GM23338 (cell line): ENCODE measurements around the gene NRDE2. TPM values are rescaled to one million over a fixed set of nuclear protein-coding genes. Genes with fewer than 3 reads are reported as not detected.

Experiments used
- ATAC-seq: fragments of 200-7000 bp; cut with Tn5 transposase; 3 replicates; pipeline ENCODE4 v1.9.1; 2020
- DNase-seq: peaks from one replicate; pipeline ENCODE4 v3.0.0-alpha.2; 2015; ENCODE audit warnings: low spot score
- H2AFZ ChIP-seq: fragments of 200-600 bp; sonication (generic); 2 replicates; pipeline ENCODE4 v1.8.0; 2016; ENCODE audit warnings: antibody characterized with exemption, mild to moderate bottlenecking, moderate library complexity
- H3F3A ChIP-seq: fragments of 200-600 bp; sonication (generic); replicated peaks from 2 replicates; pipeline ENCODE4 v1.8.0; 2017; ENCODE audit warnings: antibody characterized with exemption, mixed run types, low read depth
- H3K27ac ChIP-seq: fragments of 200-600 bp; sonication (generic); 2 replicates; pipeline ENCODE4 v1.6.1; 2016; ENCODE audit warnings: low read depth
- H3K27me3 ChIP-seq: fragments of 200-600 bp; sonication (generic); 2 replicates; pipeline ENCODE4 v1.8.0; 2016; ENCODE audit warnings: mild to moderate bottlenecking, mixed run types, moderate library complexity; ENCODE audit not compliant: insufficient read depth
- H3K36me3 ChIP-seq: fragments of 200-600 bp; sonication (generic); 2 replicates; pipeline ENCODE4 v1.8.0; 2016; ENCODE audit warnings: mild to moderate bottlenecking; ENCODE audit not compliant: insufficient read depth
- H3K4me1 ChIP-seq: fragments of 200-600 bp; sonication (generic); 2 replicates; pipeline ENCODE4 v1.8.0; 2016; ENCODE audit warnings: mild to moderate bottlenecking, moderate library complexity; ENCODE audit not compliant: insufficient read depth
- H3K4me2 ChIP-seq: fragments of 200-600 bp; sonication (generic); 2 replicates; pipeline ENCODE4 v1.7.1; 2017; ENCODE audit warnings: mixed run types
- H3K4me3 ChIP-seq: fragments of 200-600 bp; sonication (generic); 2 replicates; pipeline ENCODE4 v1.6.1; 2016; ENCODE audit warnings: mixed run types
- H3K79me2 ChIP-seq: fragments of 200-600 bp; sonication (generic); replicated peaks from 2 replicates; pipeline ENCODE4 v1.8.0; 2017; ENCODE audit warnings: mild to moderate bottlenecking; ENCODE audit not compliant: insufficient read depth
- H3K9me2 ChIP-seq: fragments of 200-600 bp; sonication (generic); 2 replicates; pipeline ENCODE4 v1.8.0; 2017; ENCODE audit not compliant: insufficient read depth
- H4K20me1 ChIP-seq: fragments of 200-600 bp; sonication (generic); replicated peaks from 2 replicates; pipeline ENCODE4 v1.8.0; 2017; ENCODE audit warnings: mild to moderate bottlenecking; ENCODE audit not compliant: insufficient read depth
- H3K27ac Mint-ChIP-seq: 2 replicates; pipeline ENCODE4 v1.8.0; 2020; ENCODE audit warnings: inconsistent platforms, mild to moderate bottlenecking, moderate library complexity, mixed read lengths
- H3K27me3 Mint-ChIP-seq: 3 replicates; pipeline ENCODE4 v1.8.0; 2022; ENCODE audit warnings: low read depth, mild to moderate bottlenecking, moderate library complexity, mixed read lengths, inconsistent platforms; ENCODE audit not compliant: insufficient read depth, poor library complexity
- H3K36me3 Mint-ChIP-seq: 3 replicates; pipeline ENCODE4 v1.8.0; 2021; ENCODE audit warnings: low read depth, mild to moderate bottlenecking, inconsistent platforms, moderate library complexity, mixed read lengths
- H3K4me1 Mint-ChIP-seq: 3 replicates; pipeline ENCODE4 v1.8.0; 2020; ENCODE audit warnings: mild to moderate bottlenecking, inconsistent platforms, mixed read lengths
- H3K4me3 Mint-ChIP-seq: 3 replicates; pipeline ENCODE4 v1.8.0; 2021; ENCODE audit warnings: moderate library complexity, mild to moderate bottlenecking, inconsistent platforms, mixed read lengths
- H3K9me3 Mint-ChIP-seq: 3 replicates; pipeline ENCODE4 v1.8.0; 2020; ENCODE audit warnings: moderate library complexity, mild to moderate bottlenecking, inconsistent platforms, mixed read lengths
- CREB1 ChIP-seq: fragments of 250-450 bp; sonication (Bioruptor Pico); IDR thresholded peaks from 2 replicates; pipeline ENCODE4 v1.5.0; 2020; ENCODE audit warnings: low read depth, mild to moderate bottlenecking, moderate library complexity
- ETS1 ChIP-seq: IDR thresholded peaks from 2 replicates; pipeline ENCODE4 v1.6.1; 2016; ENCODE audit warnings: antibody characterized with exemption
- EZH2 ChIP-seq: fragments of 200-600 bp; sonication (generic); IDR thresholded peaks from one replicate; pipeline ENCODE4 v1.8.0; 2017; ENCODE audit warnings: antibody characterized with exemption, mild to moderate bottlenecking, low read depth; ENCODE audit not compliant: unreplicated experiment
- EZH2phosphoT487 ChIP-seq: fragments of 200-600 bp; sonication (generic); IDR thresholded peaks from one replicate; pipeline ENCODE4 v1.8.1; 2018; ENCODE audit warnings: antibody characterized with exemption; ENCODE audit not compliant: unreplicated experiment
- JUNB ChIP-seq: IDR thresholded peaks from one replicate; pipeline ENCODE4 v1.6.1; 2016; ENCODE audit warnings: antibody characterized with exemption; ENCODE audit not compliant: unreplicated experiment
- REST ChIP-seq: IDR thresholded peaks from one replicate; pipeline ENCODE4 v1.6.1; 2018; ENCODE audit warnings: antibody characterized with exemption; ENCODE audit not compliant: unreplicated experiment
- STAT1 ChIP-seq: IDR thresholded peaks from one replicate; pipeline ENCODE4 v1.6.1; 2016; ENCODE audit warnings: antibody characterized with exemption; ENCODE audit not compliant: unreplicated experiment
- ZNF114 ChIP-seq: fragments of 250-450 bp; sonication (Bioruptor Pico); IDR thresholded peaks from 2 replicates; pipeline ENCODE4 v1.5.0; 2020; ENCODE audit warnings: mild to moderate bottlenecking, moderate library complexity
- ZNF331 ChIP-seq: fragments of 250-450 bp; sonication (Bioruptor Pico); IDR thresholded peaks from 2 replicates; pipeline ENCODE4 v1.5.0; 2020; ENCODE audit warnings: low read depth, mild to moderate bottlenecking, moderate library complexity
- polyA plus RNA-seq: library from polyadenylated mRNA; unstranded; fragments of >200 nt; fragmentation: Nextera tagmentation; extraction: Ambion mirVana; gene quantifications from 2 replicates; pipeline ENCODE4 v1.2.1, GENCODE V29; 2016
- total RNA-seq: library from RNA; depleted of rRNA; stranded (reverse); fragments of >200 nt; shearing (Covaris generic); gene quantifications from 2 replicates; pipeline ENCODE4 v1.2.3, GENCODE V29; 2014
- TF ChIP-seq, protein P1 (sequence below), 2 experiments: fragments of 200-600 bp in 1 of 2; sonication (generic) in 1 of 2; conservative IDR thresholded peaks; 2 replicates each; pipeline versions ENCODE4 v1.5.1 to v1.6.1; 2016 to 2017; ENCODE audit warnings: antibody characterized with exemption in 2 of 2, low read depth in 2 of 2, mild to moderate bottlenecking in 2 of 2, moderate library complexity in 1 of 2

The NRDE2 gene
- total and polyA plus RNA-seq, 2 experiments from 2014 or later: 9.8 to 20.6 TPM

DNA sequence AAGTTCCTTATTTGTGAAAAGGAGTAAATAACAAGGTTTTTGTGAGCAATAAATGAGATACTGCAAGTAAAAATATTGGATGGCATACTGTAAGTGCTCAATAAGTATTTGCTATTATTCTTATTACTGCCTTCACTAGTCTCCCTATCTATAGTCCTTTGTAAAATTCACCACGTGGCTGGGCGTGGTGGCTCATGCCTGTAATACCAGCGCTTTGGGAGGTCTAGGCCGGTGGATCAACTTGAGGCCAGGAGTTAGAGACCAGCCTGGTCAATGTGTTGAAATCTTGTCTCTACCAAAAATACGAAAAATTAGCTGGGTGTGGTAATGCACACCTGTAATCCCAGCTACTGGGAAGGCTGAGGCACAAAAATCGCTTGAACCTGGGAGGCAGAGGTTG lies 46.5 kb upstream of the NRDE2 start (continued):
- TF ChIP-seq REST (no peak), ETS1 (no peak), ZNF331 (CRISPR knock-in tag) (no peak), ZNF114 (no peak)
- TF ChIP-seq, protein P1, sequence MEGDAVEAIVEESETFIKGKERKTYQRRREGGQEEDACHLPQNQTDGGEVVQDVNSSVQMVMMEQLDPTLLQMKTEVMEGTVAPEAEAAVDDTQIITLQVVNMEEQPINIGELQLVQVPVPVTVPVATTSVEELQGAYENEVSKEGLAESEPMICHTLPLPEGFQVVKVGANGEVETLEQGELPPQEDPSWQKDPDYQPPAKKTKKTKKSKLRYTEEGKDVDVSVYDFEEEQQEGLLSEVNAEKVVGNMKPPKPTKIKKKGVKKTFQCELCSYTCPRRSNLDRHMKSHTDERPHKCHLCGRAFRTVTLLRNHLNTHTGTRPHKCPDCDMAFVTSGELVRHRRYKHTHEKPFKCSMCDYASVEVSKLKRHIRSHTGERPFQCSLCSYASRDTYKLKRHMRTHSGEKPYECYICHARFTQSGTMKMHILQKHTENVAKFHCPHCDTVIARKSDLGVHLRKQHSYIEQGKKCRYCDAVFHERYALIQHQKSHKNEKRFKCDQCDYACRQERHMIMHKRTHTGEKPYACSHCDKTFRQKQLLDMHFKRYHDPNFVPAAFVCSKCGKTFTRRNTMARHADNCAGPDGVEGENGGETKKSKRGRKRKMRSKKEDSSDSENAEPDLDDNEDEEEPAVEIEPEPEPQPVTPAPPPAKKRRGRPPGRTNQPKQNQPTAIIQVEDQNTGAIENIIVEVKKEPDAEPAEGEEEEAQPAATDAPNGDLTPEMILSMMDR (conservative IDR thresholded peaks at IDR 0.05; ENCODE audit: low read depth in 2 of 2): no peak

GRCh38 chr14:90375934-90376333 lies 44.2 kb upstream of the NRDE2 start:
- no peaks in the 10 kb centered on the region for H3F3A ChIP-seq
- Mint-ChIP-seq H3K9me3 (no peaks in the 10 kb centered on the region), H3K27me3 (no peaks in the 10 kb centered on the region), H3K4me1 (no peaks in the 10 kb centered on the region), H3K36me3 (no peaks in the 10 kb centered on the region), H3K4me3 (no peak overlapping the region), H3K27ac (no peak overlapping the region)
- H4K20me1 ChIP-seq: no peaks in the 10 kb centered on the region
- H3K4me3 ChIP-seq: no peak overlapping the region
- H3K27me3 ChIP-seq: no peaks in the 10 kb centered on the region
- H3K36me3 ChIP-seq: no peaks in the 10 kb centered on the region
- ATAC-seq (no peak), DNase-seq (no peak)
- H3K9me2 ChIP-seq: no peaks in the 10 kb centered on the region
- no peak overlapping the region for H3K4me2 ChIP-seq
- H3K27ac ChIP-seq: no peak overlapping the region
- TF ChIP-seq STAT1: no peak
- no peak for TF ChIP-seq EZH2phosphoT487
- no peak for TF ChIP-seq JUNB
- TF ChIP-seq EZH2: no peak
- TF ChIP-seq ZNF114: no peak
- TF ChIP-seq REST: no peak
- no peak for TF ChIP-seq CREB1 (CRISPR knock-in tag)
- no peak for TF ChIP-seq ZNF331 (CRISPR knock-in tag)
- no peak for TF ChIP-seq ETS1
- no peaks in the 10 kb centered on the region for H3K79me2 ChIP-seq
- no peak overlapping the region for H2AFZ ChIP-seq
- H3K4me1 ChIP-seq: no peaks in the 10 kb centered on the region
